Activated T-cell treated with anti-CD3 and anti-CD28 coated beads for 24 hours (primary cell): Measurements from ENCODE around the gene TMEM247.
A peak's percentile ranks its signal among the peaks of the same experiment; 100 is the strongest.
"Not testable (repeated sequence)": the region's sequence is repeated elsewhere in the genome, so short reads cannot be mapped to it uniquely, and the experiment has no call there.

ENCODE experiments used
- DNase-seq: peaks from one replicate; pipeline ENCODE4 v3.0.0-alpha.2; 2020; ENCODE audit warnings: low read depth

Gene TMEM247

GRCh38 chr2:46458763-46459500 is 20.4 kb upstream of the TMEM247 start:
- no peak for DNase-seq

DNA sequence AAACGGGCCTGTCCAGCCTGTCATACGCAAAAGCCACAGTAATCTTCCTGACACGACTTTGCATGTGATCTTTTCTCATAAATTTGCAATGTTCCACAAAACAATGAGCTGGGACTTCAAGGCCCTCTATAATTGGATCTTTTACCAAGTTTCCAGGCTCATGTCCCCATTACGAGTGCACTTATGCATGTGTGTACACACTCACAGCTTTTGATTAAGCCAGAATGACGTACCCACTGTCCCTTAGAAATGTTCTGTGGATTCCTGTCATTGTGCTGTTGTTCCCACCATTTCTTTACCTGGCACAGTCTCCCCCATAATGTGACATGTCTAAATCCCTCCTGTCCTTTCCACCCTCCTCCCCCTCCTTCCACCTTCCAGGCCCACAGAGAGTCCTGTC is 19.7 kb upstream of the TMEM247 start:
- DNase-seq: no peak

DNA sequence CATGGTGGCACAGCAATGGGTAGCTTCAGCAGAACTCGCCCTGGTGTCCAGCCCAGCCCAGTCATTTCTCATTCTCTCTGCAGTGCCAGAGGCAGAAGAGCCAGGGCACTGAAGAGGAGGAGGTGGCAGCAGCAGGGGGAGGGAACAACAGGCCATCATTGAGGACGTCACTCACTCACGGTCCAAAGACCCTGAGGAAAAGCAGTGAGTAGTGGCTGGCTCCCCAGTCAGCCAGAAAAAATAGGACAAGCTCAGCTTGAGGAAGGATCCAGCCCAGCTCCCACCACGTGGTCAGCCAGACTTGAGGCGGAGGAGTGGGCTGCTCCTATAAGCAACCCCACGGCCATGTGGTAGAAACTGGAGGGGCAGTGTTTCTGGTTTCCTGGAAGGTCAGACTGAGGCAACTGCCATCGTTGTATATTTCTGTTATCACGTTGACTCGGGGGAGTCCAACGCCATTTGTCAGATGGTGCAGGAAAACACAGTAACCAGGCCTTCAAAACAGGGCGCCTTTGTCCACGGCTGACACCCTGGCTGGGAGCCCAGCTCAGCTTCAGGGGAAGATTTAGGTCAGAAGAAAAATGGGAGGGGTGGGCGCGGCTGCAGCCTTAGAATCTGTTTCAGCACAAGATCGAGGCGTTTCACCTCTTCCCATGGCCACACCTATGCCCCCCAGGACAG is 19.0 kb upstream of the TMEM247 start:
- no peak for DNase-seq

DNA sequence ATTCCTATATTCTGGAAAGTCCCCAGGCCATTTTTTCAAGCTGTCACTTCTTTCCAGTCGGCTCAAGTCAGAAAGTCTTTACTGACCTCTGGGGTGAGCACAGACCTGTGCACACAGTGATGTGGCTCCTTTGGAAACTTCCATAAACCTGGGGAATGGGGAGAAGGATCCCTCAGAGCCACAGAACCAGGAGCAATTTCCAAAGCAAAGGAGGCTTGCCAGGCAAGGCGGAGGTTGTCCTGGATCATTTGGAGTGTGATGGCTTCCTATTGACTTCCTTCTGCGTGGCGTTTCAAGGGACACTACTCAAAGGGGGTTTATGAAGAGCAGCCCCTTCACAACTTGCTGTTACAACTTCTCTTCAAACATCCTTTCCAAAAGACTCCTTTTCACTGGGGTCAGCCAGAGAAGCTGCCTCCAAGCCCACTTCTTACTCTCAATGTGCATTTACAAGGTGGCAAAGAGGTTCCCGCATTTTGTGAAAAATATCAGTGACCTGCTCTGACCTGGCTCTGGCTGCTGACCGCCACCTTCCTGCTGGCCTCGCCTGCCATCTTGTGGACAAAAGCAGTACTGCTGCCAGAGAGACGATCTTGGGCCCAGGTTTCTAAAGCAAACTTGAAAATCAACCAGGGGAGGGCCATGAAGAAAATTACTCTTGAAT is 18.2 kb upstream of the TMEM247 start:
- peak; percentile 56 for DNase-seq

GRCh38 chr2:46461709-46462171 is 17.6 kb upstream of the TMEM247 start:
- no peak for DNase-seq

DNA sequence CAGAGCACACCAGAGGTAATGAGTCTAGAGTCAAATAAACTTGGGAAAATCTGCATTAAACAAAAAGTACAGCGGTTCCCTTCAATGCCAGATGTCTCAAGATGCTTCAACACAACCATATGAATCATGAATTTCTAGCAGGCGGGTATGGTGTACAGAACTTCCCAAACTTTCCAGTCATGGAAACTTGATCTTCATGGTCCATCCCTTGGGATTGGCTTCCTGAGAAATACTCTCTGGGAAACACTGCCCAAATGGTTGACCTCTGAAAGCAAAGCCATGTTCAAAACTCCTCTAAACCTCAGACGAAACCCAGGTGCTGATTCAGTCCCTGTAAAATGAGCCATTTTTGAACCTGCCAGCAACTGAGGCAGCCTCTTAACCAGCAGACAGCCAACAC is 16.4 kb upstream of the TMEM247 start:
- DNase-seq: no peak

DNA sequence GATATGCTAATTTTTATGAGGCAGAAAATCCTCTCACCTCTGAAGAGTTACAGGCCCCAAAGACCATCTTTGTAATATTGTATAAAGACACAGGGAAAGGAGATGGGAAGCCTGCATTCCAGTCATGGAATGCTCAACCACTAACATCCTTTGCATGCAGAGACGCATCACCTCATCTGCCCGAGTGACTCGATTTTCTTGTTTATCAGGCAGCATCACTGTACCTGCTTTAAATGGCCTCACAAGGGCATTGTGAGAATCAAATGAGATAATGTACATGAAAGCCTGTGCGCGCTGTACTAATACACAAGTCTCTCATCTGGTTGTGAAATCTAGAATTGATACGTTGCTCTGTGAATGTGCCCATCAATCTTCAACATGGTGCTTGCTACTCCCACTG is 10.2 kb upstream of the TMEM247 start:
- DNase-seq: no peak

DNA sequence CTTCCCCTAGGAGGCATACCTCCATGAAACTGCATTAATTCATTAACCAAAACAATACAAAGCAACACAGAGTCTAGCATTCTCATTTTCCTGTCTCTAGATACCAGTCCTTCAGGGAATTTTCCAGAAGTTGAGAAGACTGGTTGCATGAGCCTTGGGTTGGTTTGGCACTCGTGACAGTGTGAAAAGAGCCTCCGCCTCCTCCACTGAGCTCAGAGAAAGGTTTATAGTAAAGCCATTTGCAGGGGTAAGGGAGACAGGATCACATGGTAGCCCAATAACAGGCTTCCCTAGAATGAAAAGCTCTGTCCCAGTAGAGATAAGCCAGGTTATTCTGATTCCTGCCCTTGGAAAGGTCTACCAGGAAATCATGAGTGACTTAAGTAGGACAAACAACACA is 9.7 kb upstream of the TMEM247 start:
- DNase-seq: no peak

- DNase-seq: no peak
Observed at GRCh38 chr2:46470114-46470628, 9.2 kb upstream of the TMEM247 start.

GRCh38 chr2:46471019-46471583 is 8.3 kb upstream of the TMEM247 start:
- no peak for DNase-seq

DNA sequence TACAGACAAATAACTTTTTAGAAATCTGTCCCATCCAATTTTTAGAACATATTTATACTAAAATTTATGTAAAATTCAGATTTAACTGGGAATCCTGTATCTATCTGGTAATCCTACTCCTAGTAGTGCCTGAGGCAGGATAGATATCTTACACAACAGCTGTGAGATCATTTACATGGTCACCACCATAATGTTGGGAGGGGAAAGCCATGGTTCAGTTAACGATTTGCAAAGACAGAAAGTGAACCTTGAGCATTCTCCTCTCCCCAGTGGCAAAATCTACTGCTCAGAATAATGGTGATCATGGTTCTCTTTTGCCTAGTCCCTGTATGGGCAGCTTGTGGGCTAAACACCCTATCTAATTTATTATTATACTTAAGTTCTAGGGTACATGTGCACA is 7.7 kb upstream of the TMEM247 start:
- no peak for DNase-seq

DNA sequence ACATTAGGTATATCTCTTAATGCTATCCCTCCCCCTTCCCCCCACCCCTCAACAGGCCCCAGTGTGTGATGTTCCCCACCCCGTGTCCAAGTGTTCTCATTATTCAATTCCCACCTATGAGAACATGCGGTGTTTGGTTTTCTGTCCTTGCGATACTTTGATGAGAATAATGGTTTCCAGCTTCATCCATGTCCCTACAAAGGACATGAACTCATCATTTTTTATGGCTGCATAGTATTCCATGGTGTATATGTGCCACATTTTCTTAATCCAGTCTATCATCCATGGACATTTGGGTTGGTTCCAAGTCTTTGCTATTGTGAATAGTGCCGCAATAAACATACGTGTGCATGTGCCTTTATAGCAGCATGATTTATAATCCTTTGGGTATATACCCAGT is 7.2 kb upstream of the TMEM247 start:
- DNase-seq: not testable (repeated sequence)

GRCh38 chr2:46477462-46477861 is 1.9 kb upstream of the TMEM247 start:
- not testable (repeated sequence) for DNase-seq

GRCh38 chr2:46477925-46478324 is 1.4 kb upstream of the TMEM247 start:
- DNase-seq: no peak

DNA sequence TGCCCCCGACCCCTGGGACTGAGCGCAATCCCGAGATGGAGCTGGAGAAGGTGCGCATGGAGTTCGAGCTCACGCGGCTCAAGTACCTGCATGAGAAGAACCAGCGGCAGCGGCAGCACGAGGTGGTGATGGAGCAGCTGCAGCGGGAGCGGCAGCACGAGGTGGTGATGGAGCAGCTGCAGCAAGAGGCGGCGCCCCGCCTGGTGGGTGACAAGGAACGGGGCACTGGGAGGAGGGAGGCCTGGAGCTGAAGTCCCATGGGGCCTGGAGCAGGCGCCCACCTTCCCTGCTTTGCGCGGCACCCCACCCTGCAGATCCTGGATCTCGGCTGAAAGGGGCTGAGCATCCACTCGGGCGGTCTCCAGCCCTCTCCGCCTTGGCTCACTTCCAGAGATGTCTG is 1.2 kb downstream of the TMEM247 start:
- no peak for DNase-seq

DNA sequence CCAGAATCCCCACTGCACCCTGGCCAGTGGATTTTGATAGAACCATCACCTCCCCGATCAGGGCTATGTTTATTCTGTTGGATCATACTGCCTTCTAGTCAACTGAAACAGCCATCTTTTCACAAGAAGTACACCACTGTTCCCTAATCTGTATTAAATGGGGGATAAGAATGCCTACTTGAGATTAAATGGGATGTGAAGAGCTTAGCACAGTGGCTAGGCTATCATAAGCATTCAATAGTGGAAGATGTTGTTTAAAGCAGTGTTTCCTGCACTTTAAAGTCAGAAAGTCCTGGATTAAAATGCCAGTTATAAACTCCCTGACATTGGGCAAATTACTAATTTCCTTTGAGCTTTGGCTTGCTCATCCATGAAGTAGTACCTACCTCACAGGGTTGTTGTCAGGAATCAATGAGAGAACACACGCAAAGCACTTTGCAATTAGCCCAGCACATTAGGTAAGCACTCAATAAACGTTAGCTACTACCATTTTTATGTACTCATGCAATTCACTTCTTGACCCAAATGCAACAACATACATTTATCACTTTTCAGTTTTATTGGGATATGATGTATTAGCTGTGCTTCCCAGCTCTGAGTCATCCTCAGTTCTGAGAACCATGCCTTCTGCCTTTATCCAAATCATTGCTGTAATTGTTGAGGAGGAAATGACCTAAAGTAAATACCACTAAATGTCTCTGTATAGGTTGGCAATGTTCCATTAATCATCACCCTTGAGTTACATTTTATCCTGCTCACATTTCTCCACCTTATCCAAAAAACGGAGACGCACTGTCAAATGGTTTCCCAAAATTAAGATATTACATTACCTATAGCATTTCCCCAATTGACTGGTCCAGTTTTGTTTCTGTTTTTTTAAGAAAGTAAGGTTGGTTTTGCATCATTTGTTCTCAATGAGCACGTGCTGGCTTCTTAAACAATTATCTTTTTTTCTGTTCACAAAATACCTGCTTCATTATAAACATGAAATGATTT is 2.1 kb downstream of the TMEM247 start:
- no peak for DNase-seq

- DNase-seq: no peak
Observed at GRCh38 chr2:46482490-46482889, 3.1 kb downstream of the TMEM247 start.

DNA sequence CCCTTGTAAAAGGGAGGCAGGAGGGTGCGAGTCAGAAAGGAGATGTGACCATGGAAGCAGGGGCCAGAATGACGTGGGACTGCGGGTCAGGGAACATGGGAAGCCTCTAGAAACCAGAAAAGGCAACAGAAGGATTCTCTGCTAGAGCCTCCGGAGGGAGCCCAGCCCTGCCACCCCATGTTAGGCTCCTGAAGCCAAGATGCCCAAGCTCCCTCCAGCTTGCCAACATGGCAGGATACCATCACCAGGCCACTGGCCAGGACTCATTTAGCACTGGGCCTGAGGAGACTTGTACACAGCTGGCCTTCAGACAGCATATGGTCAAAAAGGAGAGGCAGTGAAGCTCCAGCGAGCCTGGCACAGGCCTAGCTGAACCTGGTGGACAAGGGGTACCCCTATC is 5.6 kb downstream of the TMEM247 start:
- no peak for DNase-seq

DNA sequence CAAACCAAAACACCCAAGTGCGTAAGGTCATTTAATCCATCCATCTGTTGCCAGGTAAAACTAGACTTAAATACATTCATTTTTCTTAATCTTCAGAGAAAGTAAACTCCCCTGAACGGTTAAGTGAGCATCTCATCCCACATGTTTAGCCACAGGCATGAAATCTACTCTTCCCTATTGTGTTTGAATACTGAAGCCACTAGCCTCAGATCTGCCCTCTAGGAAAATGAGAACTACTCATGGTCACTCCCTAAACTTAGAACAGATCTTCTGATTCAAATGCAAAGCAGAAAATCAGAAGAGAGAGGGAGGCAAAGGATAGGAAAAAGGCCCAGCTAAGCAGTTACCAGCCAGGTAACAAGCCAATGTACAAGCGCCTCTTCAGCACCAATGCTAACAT is 7.1 kb downstream of the TMEM247 start:
- DNase-seq: no peak

DNA sequence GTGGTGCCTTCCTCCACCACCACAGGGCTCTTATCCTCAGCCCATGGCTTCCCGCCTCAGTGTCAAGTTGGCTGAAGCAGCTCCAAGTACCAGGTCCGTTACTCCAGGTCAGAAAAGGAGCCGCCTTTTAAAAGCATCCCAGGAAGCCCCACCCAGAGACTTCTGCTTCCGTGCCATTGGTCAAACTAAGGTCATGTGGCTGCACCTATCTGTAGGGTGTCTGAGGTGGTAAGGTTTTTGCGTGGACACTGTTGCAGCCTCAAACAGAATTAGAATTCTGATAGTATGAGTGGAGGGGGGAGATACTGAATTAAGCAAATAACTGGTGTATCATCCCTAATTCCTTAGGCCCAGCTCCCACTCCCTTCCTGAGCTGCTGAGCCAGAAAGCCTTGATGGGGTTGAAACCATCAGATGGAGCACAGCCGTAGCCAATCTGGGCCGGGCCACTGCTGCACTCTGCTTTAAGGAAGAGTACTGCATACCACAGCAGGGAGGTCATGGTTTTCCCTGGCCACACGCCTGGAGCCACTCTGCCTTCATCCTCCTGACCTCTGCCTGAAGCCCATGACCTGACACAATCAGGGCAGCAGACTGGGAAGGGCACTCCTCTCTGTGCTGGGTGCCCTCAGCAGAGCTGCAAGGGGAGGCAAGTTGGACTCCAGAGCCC is 8.4 kb downstream of the TMEM247 start:
- no peak for DNase-seq

GRCh38 chr2:46488389-46488788 is 9.0 kb downstream of the TMEM247 start:
- DNase-seq: no peak
